H1 (cell line): Measurements from ENCODE around the gene ERAS. TPM values are rescaled to one million over a fixed set of nuclear protein-coding genes. Genes with fewer than 3 reads are reported as not detected.

Experiments used
- CTCF ChIA-PET: fragments of 300-600 bp; sonication (Branson Sonifier 250); formaldehyde crosslinking; loops from one replicate; lab custom pipeline; 2021; ENCODE audit not compliant: partially characterized antibody; lab: Charles Lee
- POLR2A ChIA-PET: fragments of 300-600 bp; sonication (Branson Sonifier 250); formaldehyde crosslinking; loops from one replicate; lab custom pipeline; 2021; ENCODE audit warnings: inconsistent platforms; ENCODE audit not compliant: partially characterized antibody; lab: Charles Lee
- DNase-seq, 2 experiments: peaks; one replicate each; pipeline versions ENCODE4 v3.0.0 to v3.0.0-alpha.2; 2010 to 2022; ENCODE audit warnings: low spot score in 2 of 2, low read depth in 1 of 2, mixed read lengths in 1 of 2
- FAIRE-seq: peaks from 2 replicates; lab custom pipeline; 2011; peaks lifted over from hg19 to GRCh38; lab: Jason Lieb, UNC
- H2AFZ ChIP-seq: 2 replicates; pipeline ENCODE4 v1.8.1; 2012; ENCODE audit warnings: low read length, inconsistent platforms
- H2AK5ac ChIP-seq: 2 replicates; pipeline ENCODE4 v1.6.1; 2013; ENCODE audit warnings: low read depth, low read length
- H2BK120ac ChIP-seq: replicated peaks from 2 replicates; pipeline ENCODE3; 2013; ENCODE audit warnings: low read depth, low read length, inconsistent platforms
- H2BK12ac ChIP-seq: 2 replicates; pipeline ENCODE4 v1.6.1; 2013; ENCODE audit warnings: low read depth, low read length
- H2BK15ac ChIP-seq: 2 replicates; pipeline ENCODE4 v1.6.1; 2013; ENCODE audit warnings: low read length
- H2BK20ac ChIP-seq: 2 replicates; pipeline ENCODE4 v1.6.1; 2013; ENCODE audit warnings: low read length
- H2BK5ac ChIP-seq: 2 replicates; pipeline ENCODE4 v1.6.1; 2013; ENCODE audit warnings: low read depth, low read length
- H3K14ac ChIP-seq: 2 replicates; pipeline ENCODE4 v1.6.1; 2013; ENCODE audit warnings: inconsistent platforms; ENCODE audit not compliant: insufficient read length
- H3K18ac ChIP-seq: 2 replicates; pipeline ENCODE4 v1.6.1; 2013; ENCODE audit warnings: low read length; ENCODE audit errors: extremely low read depth
- H3K23ac ChIP-seq: 2 replicates; pipeline ENCODE4 v1.6.1; 2013; ENCODE audit warnings: inconsistent platforms; ENCODE audit not compliant: insufficient read length
- H3K23me2 ChIP-seq: 2 replicates; pipeline ENCODE4 v1.6.1; 2013; ENCODE audit warnings: low read depth, low read length
- H3K27ac ChIP-seq: 2 replicates; pipeline ENCODE4 v1.6.1; 2011; ENCODE audit warnings: low read depth, low read length, inconsistent platforms
- H3K27me3 ChIP-seq, 4 experiments: replicated peaks in 1 of 4; 1 replicate in 1 of 4; 2 replicates in 3 of 4; pipeline versions ENCODE4 v1.6.1 to v1.8.1; 2011 to 2013; ENCODE audit warnings: low read length in 3 of 4, mild to moderate bottlenecking in 3 of 4, inconsistent platforms in 2 of 4, mixed read lengths in 2 of 4, moderate library complexity in 1 of 4; ENCODE audit not compliant: control insufficient read depth in 3 of 4, insufficient read depth in 3 of 4; ENCODE audit errors: extremely low read depth in 1 of 4
- H3K36me3 ChIP-seq, 4 experiments: 2 replicates each; pipeline versions ENCODE4 v1.6.1 to v1.8.1; 2011 to 2013; ENCODE audit warnings: mild to moderate bottlenecking in 4 of 4, low read length in 3 of 4, moderate library complexity in 2 of 4, control low read depth in 1 of 4, inconsistent platforms in 1 of 4; ENCODE audit not compliant: insufficient read depth in 4 of 4, control insufficient read depth in 2 of 4
- H3K4ac ChIP-seq: replicated peaks from 2 replicates; pipeline ENCODE3; 2013; ENCODE audit warnings: low read length, low read depth, mixed read lengths, inconsistent platforms; ENCODE audit not compliant: insufficient read length
- H3K4me1 ChIP-seq, 4 experiments: replicated peaks in 1 of 4; 1 replicate in 1 of 4; 2 replicates in 3 of 4; pipeline versions ENCODE4 v1.6.1 to v1.8.1; 2011 to 2013; ENCODE audit warnings: low read length in 3 of 4, inconsistent platforms in 2 of 4, mixed read lengths in 1 of 4; ENCODE audit not compliant: insufficient read depth in 4 of 4, control insufficient read depth in 3 of 4
- H3K4me2 ChIP-seq, 2 experiments: 2 replicates each; pipeline versions ENCODE4 v1.6.1 to v1.8.1; 2011 to 2013; ENCODE audit warnings: low read depth in 2 of 2, low read length in 2 of 2, control low read depth in 1 of 2, inconsistent platforms in 1 of 2, mild to moderate bottlenecking in 1 of 2; ENCODE audit not compliant: insufficient read depth in 1 of 2
- H3K4me3 ChIP-seq, 4 experiments: fragments of 200-600, 300-600 bp in 1 of 4; sonication (generic), shearing (Covaris generic), sonication (Bioruptor Twin) in 1 of 4; 2 replicates each; pipeline versions ENCODE4 v1.5.1 to v1.8.1; 2011 to 2016; ENCODE audit warnings: low read length in 4 of 4, low read depth in 3 of 4, control low read depth in 2 of 4, inconsistent platforms in 2 of 4, mild to moderate bottlenecking in 2 of 4, mixed read lengths in 1 of 4, moderate library complexity in 1 of 4; ENCODE audit not compliant: insufficient read depth in 2 of 4; ENCODE audit errors: extremely low read depth in 1 of 4
- H3K56ac ChIP-seq: replicated peaks from 2 replicates; pipeline ENCODE3; 2013; ENCODE audit warnings: low read depth, mild to moderate bottlenecking, mixed read lengths, low read length, inconsistent platforms; ENCODE audit not compliant: insufficient read length
- H3K79me1 ChIP-seq: 2 replicates; pipeline ENCODE4 v1.6.1; 2013; ENCODE audit warnings: low read depth, low read length, control low read depth
- H3K79me2 ChIP-seq, 2 experiments: 2 replicates each; pipeline versions ENCODE4 v1.6.1 to v1.8.1; 2012 to 2013; ENCODE audit warnings: low read length in 2 of 2, mild to moderate bottlenecking in 2 of 2, inconsistent platforms in 1 of 2; ENCODE audit not compliant: insufficient read depth in 2 of 2, control insufficient read depth in 1 of 2
- H3K9ac ChIP-seq, 4 experiments: replicated peaks in 1 of 4; 1 replicate in 1 of 4; 2 replicates in 3 of 4; pipeline versions ENCODE4 v1.6.1 to v1.8.1; 2011 to 2013; ENCODE audit warnings: low read depth in 3 of 4, low read length in 3 of 4, control low read depth in 2 of 4, mild to moderate bottlenecking in 2 of 4, moderate library complexity in 2 of 4, inconsistent platforms in 1 of 4; ENCODE audit errors: extremely low read depth in 1 of 4
- H3K9me3 ChIP-seq, 2 experiments: 2 replicates each; pipeline versions ENCODE4 v1.6.1 to v1.8.1; 2012 to 2013; ENCODE audit warnings: mild to moderate bottlenecking in 2 of 2, moderate library complexity in 2 of 2, control low read depth in 1 of 2, inconsistent platforms in 1 of 2, low read depth in 1 of 2, low read length in 1 of 2, mixed read lengths in 1 of 2; ENCODE audit not compliant: insufficient read depth in 2 of 2
- H4K20me1 ChIP-seq, 2 experiments: replicated peaks in 1 of 2; 2 replicates each; pipeline versions ENCODE3 to v1.8.1; 2011 to 2013; ENCODE audit warnings: inconsistent platforms in 2 of 2, low read length in 2 of 2, mild to moderate bottlenecking in 1 of 2; ENCODE audit not compliant: insufficient read depth in 2 of 2, control insufficient read depth in 1 of 2
- H4K5ac ChIP-seq: 2 replicates; pipeline ENCODE4 v1.6.1; 2013; ENCODE audit warnings: low read length, low read depth, mixed read lengths, inconsistent platforms; ENCODE audit not compliant: insufficient read length
- H4K8ac ChIP-seq: 2 replicates; pipeline ENCODE4 v1.8.0; 2013; ENCODE audit warnings: mild to moderate bottlenecking, moderate library complexity, low read length, inconsistent platforms; ENCODE audit not compliant: insufficient read depth; ENCODE audit errors: extremely low read depth
- H4K91ac ChIP-seq: replicated peaks from 2 replicates; pipeline ENCODE3; 2013; ENCODE audit warnings: low read length, mixed read lengths, inconsistent platforms; ENCODE audit not compliant: insufficient read length
- BCL11A ChIP-seq, 2 experiments: IDR thresholded peaks; one replicate each; pipeline ENCODE4 v1.6.1; 2011; ENCODE audit warnings: low read depth in 2 of 2, low read length in 2 of 2, mild to moderate bottlenecking in 2 of 2
- WGBS, 2 experiments: shearing (Covaris generic) in 1 of 2; methylation state at CpG; one replicate each; pipeline versions ENCODE4 v1.1.6 to v1.1.7; 2013 to 2015; ENCODE audit warnings: low lambda C conversion rate in 2 of 2, mixed read lengths in 2 of 2, inconsistent platforms in 1 of 2, low coverage in 1 of 2, missing lambda C conversion rate in 1 of 2; ENCODE audit not compliant: insufficient replicate concordance in 2 of 2, insufficient coverage in 1 of 2, insufficient read length in 1 of 2; ENCODE audit errors: extremely low coverage in 1 of 2, missing lambda C conversion rate in 1 of 2; 5-methylcytosine and 5-hydroxymethylcytosine counted together
- polyA plus RNA-seq, 7 experiments: library from polyadenylated mRNA; depleted of rRNA in 3 of 7; stranded (reverse) in 5 of 7; unstranded in 2 of 7; fragments of >200 nt in 5 of 7; fragments of 200-250 nt in 2 of 7; gene quantifications; 1 replicate in 5 of 7; 2 replicates in 1 of 7; 4 replicates in 1 of 7; pipeline versions ENCODE4 v1.2.1 to v1.2.3, GENCODE V29; 2011 to 2013; ENCODE audit warnings: missing spikeins in 2 of 7, mixed read lengths in 2 of 7
- total RNA-seq: library from RNA; stranded (reverse); fragmentation: NEBNext Ultra II Directional; extraction: Animal tissue kit (Norgen Biotek cat#: 25700); gene quantifications from 2 replicates; pipeline ENCODE4 v1.2.1, GENCODE V29; 2021

ERAS gene
- total and polyA plus RNA-seq, 2 of the 8 experiments (the other 6 are each of a cell fraction or from before 2014, with no cell fraction given) = 0.70 TPM; not detected in 1

- Histone ChIP-seq H2BK120ac (no peak overlapping the region), H4K20me1 (no peaks in the 10 kb centered on the region), H4K8ac (no peak overlapping the region), H3K27me3 (no peaks in the 10 kb centered on the region), H3K9me3 (no peaks in the 10 kb centered on the region), H3K4ac (no peak overlapping the region), H3K79me2 (no peaks in the 10 kb centered on the region), H3K23me2 (no peaks in the 10 kb centered on the region), H3K18ac (no peak overlapping the region), H4K5ac (no peak overlapping the region), H3K56ac (no peak overlapping the region), H2BK5ac (no peak overlapping the region), H3K36me3 (no peaks in the 10 kb centered on the region), H2AFZ (no peak overlapping the region), H3K4me2 (no peak overlapping the region), H4K91ac (no peak overlapping the region), H3K14ac (no peak overlapping the region), H3K79me1 (no peaks in the 10 kb centered on the region), H3K4me3 (no peak overlapping the region), H2BK20ac (no peak overlapping the region), H3K4me1 (no peaks in the 10 kb centered on the region), H3K23ac (no peak overlapping the region), H3K9ac (no peak overlapping the region), H2BK15ac (no peak overlapping the region), H2BK12ac (no peak overlapping the region), H2AK5ac (no peak overlapping the region), H3K27ac (no peak overlapping the region)
- no peak for DNase-seq
- ChIA-PET CTCF (interaction anchor here (0.6 kb wide), 1 partner anchor 1055 kb away, joined by 3 read pairs; no protein-coding TSS in a partner anchor), POLR2A (interaction anchor here (0.9 to 1.3 kb wide), 2 partner anchors 9 to 174 kb away, joined by 3 read pairs; no protein-coding TSS in a partner anchor)
- WGBS, 2 experiments = 100% methylated on average over 1 of the region's 1 CpG; no CpG with 5 or more reads in 1 of the 2 experiments
- no peak for FAIRE-seq
- no peak for TF ChIP-seq BCL11A (IDR thresholded peaks at IDR 0.05; ENCODE audit: low read depth in 2 of 2, low read length in 2 of 2)
Measured at GRCh38 chrX:48785186-48785539, 41.1 kb upstream of the ERAS start.
